AG04449 (cell line): Measurements from ENCODE around the gene KIF21B.
"Not testable (repeated sequence)": the region's sequence is repeated elsewhere in the genome, so short reads cannot be mapped to it uniquely, and the experiment has no call there.

ENCODE experiments used
- CTCF ChIA-PET: fragments of 350-600 bp; formaldehyde crosslinking; extraction: SDS; loops from one replicate; lab custom pipeline; 2021; ENCODE audit warnings: antibody characterized with exemption; lab: Yijun Ruan, JAX
- POLR2A ChIA-PET: fragments of 400-600, 350-600 bp; formaldehyde crosslinking; extraction: SDS; loops from one replicate; lab custom pipeline; 2020; ENCODE audit warnings: antibody characterized with exemption, inconsistent platforms; lab: Yijun Ruan, JAX
- DNase-seq: peaks from one replicate; pipeline ENCODE4 v3.0.0-alpha.2; 2010; ENCODE audit warnings: low read depth, low spot score
- H3K4me3 ChIP-seq: 2 replicates; pipeline ENCODE4 v1.5.1; 2011; ENCODE audit warnings: low read depth, mild to moderate bottlenecking, control low read depth, low read length
- CTCF ChIP-seq: IDR thresholded peaks from one replicate; pipeline ENCODE4 v1.5.1; 2011; ENCODE audit warnings: mild to moderate bottlenecking, moderate library complexity, low read length, control low read depth, inconsistent platforms; ENCODE audit not compliant: insufficient read depth; ENCODE audit errors: missing control alignments

The KIF21B gene

GRCh38 chr1:200962631-200963030 is 60.9 kb downstream of the KIF21B start:
- POLR2A ChIA-PET: no interaction called here
- TF ChIP-seq CTCF: no peak
- CTCF ChIA-PET: interaction anchor here (1.7 to 9.0 kb wide), 2 partner anchors 9 to 340 kb away, joined by 5 to 77 read pairs; no protein-coding TSS in a partner anchor
- H3K4me3 ChIP-seq: no peak overlapping the region
- DNase-seq: no peak

- DNase-seq, POLR2A ChIA-PET, H3K4me3 ChIP-seq: not testable (repeated sequence)
- CTCF ChIA-PET: interaction anchor here (1.7 to 9.0 kb wide), 2 partner anchors 10 to 340 kb away, joined by 5 to 77 read pairs; no protein-coding TSS in a partner anchor
Measured at GRCh38 chr1:200962151-200962550, 61.4 kb downstream of the KIF21B start.

- no peak for DNase-seq
- POLR2A ChIA-PET: no interaction called here
- no peak overlapping the region for H3K4me3 ChIP-seq
- no peak for TF ChIP-seq CTCF
- CTCF ChIA-PET: interaction anchor here (9.0 kb wide), 1 partner anchor 11 kb away, joined by 77 read pairs; no protein-coding TSS in a partner anchor
Measured at GRCh38 chr1:200960948-200961340, 62.6 kb downstream of the KIF21B start.

- no peak for TF ChIP-seq CTCF
- ChIA-PET CTCF (interaction anchor here (9.0 kb wide), 1 partner anchor 12 kb away, joined by 77 read pairs; no protein-coding TSS in a partner anchor), POLR2A (no interaction called here)
- no peak overlapping the region for H3K4me3 ChIP-seq
- DNase-seq: no peak
Measured at GRCh38 chr1:200960236-200960947, 63.1 kb downstream of the KIF21B start.

- ChIA-PET POLR2A (no interaction called here), CTCF (interaction anchor here (1.3 to 9.0 kb wide), 2 partner anchors 13 to 62 kb away, joined by 3 to 77 read pairs; no protein-coding TSS in a partner anchor)
- TF ChIP-seq CTCF: no peak
- DNase-seq: no peak
- no peak overlapping the region for H3K4me3 ChIP-seq
Measured at GRCh38 chr1:200959411-200959921, 64.0 kb downstream of the KIF21B start.

GRCh38 chr1:200958597-200958996 is 64.9 kb downstream of the KIF21B start:
- no peak for DNase-seq
- H3K4me3 ChIP-seq: no peak overlapping the region
- CTCF ChIA-PET: interaction anchor here (1.0 to 9.0 kb wide), 3 partner anchors 13 to 63 kb away, joined by 3 to 77 read pairs (median 4); no protein-coding TSS in a partner anchor
- POLR2A ChIA-PET: no interaction called here
- no peak for TF ChIP-seq CTCF
